ENCODE data around the gene CCDC137.

- TF ChIP-seq POLR2AphosphoS5 (IDR thresholded peaks at IDR 0.05; ENCODE audit: low read depth) = no peak
- TF ChIP-seq, protein P1, sequence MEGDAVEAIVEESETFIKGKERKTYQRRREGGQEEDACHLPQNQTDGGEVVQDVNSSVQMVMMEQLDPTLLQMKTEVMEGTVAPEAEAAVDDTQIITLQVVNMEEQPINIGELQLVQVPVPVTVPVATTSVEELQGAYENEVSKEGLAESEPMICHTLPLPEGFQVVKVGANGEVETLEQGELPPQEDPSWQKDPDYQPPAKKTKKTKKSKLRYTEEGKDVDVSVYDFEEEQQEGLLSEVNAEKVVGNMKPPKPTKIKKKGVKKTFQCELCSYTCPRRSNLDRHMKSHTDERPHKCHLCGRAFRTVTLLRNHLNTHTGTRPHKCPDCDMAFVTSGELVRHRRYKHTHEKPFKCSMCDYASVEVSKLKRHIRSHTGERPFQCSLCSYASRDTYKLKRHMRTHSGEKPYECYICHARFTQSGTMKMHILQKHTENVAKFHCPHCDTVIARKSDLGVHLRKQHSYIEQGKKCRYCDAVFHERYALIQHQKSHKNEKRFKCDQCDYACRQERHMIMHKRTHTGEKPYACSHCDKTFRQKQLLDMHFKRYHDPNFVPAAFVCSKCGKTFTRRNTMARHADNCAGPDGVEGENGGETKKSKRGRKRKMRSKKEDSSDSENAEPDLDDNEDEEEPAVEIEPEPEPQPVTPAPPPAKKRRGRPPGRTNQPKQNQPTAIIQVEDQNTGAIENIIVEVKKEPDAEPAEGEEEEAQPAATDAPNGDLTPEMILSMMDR (IDR thresholded peaks at IDR 0.05; ENCODE audit: insufficient read depth, low read length) = no peak
Measured at GRCh38 chr17:81680150-81680549, 13.6 kb downstream of the CCDC137 start.
